ENCODE measurements around the gene ATP1A2. TPM values are rescaled to one million over a fixed set of nuclear protein-coding genes. Genes with fewer than 3 reads are reported as not detected.
"Not testable (repeated sequence)": the region's sequence is repeated elsewhere in the genome, so short reads cannot be mapped to it uniquely, and the experiment has no call there.

Gene ATP1A2
- polyA plus RNA-seq, 4 donors = 3.7 to 5.3 (median 4.5) TPM

DNA sequence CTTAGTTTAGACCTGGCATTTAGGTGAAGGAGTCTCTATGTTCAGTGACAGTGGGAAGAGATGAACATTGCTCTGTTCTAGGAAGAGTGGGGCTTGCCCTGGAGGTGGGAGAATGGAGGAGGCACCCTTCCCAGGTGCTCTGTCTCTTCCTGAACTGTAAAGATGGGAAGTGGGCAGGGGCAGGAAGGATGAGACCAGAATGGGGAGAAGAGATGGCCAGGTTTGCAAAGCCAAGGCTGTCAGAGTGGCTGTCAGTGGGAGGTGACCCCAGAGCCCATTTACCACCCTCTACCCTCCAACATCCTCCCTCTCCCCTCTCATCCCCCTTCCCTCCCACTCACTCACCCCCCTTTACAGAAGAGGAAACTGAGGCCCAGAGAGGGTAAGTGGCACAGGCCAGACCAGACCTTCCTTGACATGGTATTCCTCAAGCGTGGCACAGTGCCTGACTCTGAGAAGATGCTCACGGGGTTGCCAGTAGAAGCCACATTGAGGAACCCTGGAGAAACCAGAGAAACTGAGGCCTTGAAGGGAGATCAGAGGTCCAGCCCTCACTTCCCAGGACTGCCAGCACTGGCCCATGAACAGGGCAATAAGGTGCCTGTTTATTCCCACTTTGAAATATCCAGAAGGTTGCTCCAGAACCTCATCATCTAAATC, 15.7 kb upstream of the ATP1A2 start:
- no peak for DNase-seq (ENCODE audit: low read depth in 4 of 4, low spot score in 3 of 4)

DNA sequence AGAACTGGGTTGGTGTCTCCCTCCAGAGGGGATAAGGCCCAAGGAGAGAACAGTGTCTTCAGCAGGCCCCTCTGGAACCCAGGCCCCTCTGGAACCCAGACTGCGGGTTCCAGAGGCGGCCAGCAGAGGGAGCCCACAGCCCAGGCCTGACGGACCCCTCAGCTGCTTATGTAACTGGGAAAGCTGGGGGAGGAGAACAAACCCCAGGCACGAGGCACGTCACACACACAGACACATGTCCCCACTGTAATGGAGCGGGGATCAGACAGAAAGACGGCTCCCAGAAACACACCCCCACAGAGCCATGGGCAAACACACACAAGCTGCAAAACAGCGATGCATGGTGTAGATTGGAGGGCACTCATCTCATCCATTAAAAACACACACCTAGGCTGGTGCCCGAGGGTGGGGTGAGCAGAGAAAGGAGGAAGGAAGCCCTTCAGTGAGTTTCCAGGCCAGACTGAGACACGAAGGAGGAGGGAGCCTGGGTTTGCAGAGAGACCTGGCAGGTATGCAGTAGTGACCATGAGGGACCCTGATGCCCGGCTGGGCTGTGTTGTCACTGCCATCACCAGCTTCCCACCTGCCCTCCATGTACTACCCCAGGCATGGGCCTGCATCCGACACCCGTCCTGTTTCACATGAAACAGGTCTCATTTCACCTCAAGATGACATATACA, 14.4 kb upstream of the ATP1A2 start:
- DNase-seq (ENCODE audit: low read depth in 4 of 4, low spot score in 3 of 4) = peak in 3 of 4 donors; percentile 72 to 76 (median 74)

DNA sequence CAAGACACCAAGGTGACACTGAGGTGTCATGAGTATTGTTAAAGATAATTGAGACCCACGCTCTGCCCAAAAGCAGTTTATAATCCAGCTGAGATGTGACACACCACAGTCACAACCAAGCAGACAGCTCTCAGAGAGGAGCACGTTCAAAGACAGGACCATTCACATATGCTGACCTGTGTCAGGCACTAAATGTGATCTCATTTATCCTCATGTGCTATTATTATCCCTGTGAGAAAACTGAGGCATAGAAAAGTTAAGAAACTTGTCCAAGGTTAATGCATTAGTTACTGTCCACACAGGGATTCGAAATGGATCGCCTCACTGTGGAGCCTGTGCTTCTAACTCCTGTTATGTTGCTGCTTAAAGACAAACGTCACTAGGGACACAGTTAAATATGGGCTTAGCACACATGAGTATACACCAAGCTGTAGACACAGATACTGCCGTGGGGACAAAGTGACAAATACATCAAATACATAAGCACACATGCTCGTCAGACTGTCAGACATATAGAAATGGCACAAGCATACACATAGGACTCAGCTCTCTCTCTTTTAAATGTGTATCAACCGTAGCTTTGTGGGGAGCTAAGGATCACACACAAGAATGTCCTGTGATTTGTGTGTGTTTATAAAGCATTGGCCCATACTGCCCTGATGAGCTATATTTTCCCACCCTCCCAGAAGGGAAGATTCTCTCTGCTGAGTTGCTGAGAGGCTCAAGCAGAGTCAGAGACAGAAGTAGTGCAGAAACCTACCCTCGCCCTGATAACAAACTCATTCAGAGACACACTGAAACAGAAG, 13.6 kb upstream of the ATP1A2 start:
- DNase-seq (ENCODE audit: low read depth in 4 of 4, low spot score in 3 of 4) = no peak

DNA sequence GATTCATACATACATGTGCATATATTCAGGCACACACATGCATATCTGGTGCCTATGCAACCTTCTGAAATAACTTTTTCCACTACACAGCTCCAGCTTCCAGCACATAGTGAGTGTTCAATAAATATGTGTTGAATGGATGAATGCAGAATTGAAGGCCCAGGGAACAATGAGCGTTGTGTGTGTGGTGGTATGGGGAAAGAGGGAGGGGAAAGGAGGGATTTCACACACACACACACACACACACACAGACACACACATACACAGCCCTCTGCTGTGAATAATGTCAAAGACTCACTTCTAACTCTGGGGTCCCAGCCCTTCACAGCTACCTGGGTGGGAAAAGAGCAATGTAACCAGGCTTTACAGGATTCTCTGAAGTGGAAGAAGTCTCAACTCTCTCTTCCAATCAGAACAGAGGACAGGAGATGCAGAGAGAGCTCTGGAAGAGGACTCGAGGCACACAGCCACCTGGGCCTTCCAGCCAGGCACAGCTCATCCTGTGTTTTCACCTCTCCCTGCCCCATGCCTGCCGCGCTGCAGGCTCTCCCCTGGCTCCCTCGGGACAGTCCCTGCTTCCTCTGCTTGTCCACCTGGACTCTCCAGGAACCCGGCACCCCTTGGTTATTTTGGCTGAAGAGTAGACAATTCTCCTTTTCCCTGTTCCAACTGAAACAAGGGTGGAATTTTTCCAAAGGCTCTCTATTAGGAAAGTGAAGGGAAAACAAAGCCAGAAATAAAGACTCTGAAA, 11.7 kb upstream of the ATP1A2 start:
- DNase-seq (ENCODE audit: low read depth in 4 of 4, low spot score in 3 of 4) = no peak

DNA sequence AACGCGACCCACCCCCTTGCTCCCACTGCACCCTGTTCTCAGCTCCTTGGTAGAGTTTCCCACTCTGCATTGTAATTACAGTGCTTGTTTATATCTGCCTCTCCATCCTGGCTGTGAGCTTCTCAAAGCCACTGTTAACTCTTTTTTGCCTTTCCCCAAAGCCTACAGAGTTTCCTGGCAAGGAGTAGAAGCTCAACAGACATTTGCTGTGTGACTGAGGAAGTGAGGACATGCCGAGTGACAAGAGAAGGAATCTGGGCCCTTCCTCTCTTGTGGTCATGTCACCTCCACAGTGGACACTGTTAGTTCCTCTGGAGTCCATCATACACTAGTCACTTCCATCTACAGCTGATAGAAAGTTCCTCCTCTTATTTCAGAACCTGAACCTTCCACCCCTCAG, 11.1 kb upstream of the ATP1A2 start:
- DNase-seq (ENCODE audit: low read depth in 4 of 4, low spot score in 3 of 4) = no peak

DNA sequence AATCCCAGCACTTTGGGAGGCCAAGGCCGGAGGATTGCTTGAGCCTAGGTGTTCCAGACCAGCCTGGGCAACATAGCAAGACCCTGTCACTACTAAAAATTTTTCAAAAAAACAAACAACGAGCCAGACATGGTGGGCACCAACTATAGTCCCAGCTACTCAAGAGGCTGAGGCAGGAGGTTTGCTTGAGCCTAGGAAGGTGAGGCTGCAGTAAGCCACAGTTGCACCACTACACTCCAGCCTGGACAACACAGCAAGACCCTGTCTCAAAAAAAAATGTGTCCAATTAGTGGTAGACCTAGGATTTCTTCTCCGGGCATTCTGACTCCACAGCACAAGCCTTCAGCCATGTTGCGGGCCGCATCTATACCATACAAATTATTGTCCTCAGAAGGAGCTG, 10.4 kb upstream of the ATP1A2 start:
- DNase-seq (ENCODE audit: low read depth in 4 of 4, low spot score in 3 of 4) = no peak

DNA sequence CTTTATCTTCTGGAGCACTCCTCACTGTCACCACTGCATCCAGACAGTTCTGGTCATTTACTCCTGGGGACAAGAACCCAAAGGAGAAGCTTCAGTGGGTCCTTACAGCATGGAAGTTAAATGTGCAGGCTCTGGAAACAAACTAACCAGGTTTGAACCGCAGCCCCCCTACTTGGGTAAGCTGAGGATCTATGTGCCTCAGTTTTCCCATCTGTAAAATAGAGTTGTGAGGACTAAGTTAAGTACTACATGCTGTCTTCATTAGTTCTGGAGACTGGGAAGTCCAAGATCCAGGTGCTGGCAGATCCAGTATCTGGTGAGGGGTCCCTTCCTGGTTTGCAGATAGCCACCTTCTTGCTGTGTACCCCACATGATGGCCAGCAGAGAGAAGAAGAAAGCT, 8.0 kb upstream of the ATP1A2 start:
- no peak for DNase-seq (ENCODE audit: low read depth in 4 of 4, low spot score in 3 of 4)

DNA sequence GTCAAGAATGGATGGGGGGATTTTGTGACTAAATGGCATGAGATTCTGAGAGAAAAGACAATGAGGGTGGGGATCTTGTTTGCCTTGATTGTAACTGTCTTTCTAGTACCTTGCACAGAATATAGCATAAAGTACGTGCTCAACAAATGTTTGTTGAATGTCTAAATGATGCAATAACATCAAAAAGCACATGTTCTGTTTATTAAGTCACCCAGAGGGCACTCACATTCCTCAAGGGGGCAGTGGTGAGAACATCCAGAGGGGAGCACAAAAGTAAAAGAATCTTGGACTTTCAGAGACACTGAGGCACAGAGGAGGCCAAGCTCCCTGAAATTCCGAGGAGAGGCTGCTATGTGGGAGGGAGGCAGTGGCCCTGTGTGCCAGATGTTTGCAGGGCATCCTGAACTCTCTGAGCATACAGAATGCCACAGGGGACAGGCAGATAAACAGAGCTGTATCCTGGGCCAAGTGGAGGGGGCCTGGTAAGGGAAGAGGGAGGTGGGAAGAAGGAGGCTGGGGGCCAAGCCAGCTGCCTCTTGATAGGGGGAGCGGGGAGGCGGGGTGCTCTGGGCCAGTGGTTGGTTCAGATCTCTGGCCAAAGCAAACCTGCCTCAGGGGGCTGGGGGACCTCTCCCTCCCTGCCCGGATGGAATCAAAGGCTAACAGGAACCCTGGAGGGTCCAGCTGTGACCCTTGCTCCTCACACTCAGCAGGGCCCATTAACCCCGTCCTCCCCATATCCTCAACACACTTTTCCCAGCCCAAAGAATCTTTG, 6.5 kb upstream of the ATP1A2 start:
- no peak for DNase-seq (ENCODE audit: low read depth in 4 of 4, low spot score in 3 of 4)

DNA sequence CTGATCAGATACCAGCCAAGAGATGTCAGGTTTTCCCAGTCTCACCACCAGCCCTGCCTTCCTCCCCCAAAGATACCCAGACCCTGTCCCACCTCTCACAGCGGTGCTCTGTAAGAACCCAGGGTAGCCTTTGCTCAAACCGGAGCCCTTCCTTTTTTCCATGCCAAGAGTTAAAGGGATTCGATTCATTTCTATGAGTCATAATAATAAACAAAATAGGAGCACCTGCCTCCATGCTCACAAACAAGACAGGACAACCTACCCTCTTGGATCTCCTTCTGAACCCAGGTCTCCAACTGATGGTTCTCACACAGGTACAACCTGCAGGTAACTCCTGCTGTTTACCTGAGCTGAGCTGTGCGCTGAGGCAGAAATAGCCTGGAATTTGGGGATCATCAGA, 5.9 kb upstream of the ATP1A2 start:
- DNase-seq (ENCODE audit: low read depth in 4 of 4, low spot score in 3 of 4) = no peak

DNA sequence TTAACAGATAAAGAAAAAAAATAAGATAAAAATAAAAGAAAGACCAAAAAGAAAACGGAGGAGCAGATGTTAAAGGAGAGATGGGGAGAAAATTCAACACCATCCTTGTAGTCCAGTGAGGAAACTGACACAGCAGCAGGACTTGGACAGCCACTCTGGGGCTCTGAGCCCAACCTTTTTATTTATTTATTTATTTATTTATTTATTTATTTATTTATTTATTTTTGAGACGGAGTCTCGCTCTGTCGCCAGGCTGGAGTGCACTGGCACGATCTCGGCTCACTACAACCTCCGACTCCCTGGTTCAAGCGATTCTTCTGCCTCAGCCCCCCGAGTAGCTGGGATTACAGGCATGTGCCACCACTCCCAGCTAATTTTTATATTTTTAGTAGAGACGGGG, 4.1 kb upstream of the ATP1A2 start:
- not testable (repeated sequence) for DNase-seq (ENCODE audit: low read depth in 4 of 4, low spot score in 3 of 4)

DNA sequence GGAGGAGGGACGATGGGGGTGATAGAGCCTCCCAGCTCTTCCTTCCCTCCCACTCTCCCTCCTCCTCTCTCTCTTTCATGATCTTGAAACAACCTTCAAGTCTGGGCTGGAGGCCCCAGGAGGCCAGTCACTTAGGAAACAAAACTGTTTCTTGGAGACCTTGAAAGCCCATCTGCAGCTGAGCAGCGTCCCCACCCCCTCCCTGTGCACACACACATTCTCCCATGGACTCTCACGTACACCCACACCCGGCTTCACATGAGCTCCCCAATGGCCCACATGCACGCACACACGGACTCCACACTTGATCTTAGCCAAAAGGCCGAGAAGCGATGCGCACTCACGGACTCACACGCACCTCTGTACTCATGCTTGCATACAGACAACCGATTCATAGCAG, 3.2 kb upstream of the ATP1A2 start:
- DNase-seq (ENCODE audit: low read depth in 4 of 4, low spot score in 3 of 4) = no peak

DNA sequence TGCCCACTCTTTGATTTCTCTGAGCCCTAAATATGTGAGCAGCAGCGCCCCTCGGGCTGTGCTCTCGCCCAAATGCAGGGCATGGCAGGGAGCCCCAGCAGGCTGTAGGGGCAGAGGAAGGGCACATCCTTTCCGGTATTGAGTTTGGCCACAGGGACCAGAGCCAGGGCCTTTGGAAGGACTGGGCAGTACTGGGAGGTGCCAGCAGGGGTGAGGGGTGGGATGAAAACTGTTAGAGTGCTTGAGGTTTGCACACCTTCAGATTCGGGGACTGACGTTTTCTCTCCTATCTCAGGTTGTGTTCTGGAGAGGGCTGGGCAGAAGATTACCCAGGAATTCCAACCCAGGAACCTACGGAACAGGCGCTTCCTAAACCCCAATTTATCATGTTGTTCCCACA, 2.2 kb upstream of the ATP1A2 start:
- DNase-seq (ENCODE audit: low read depth in 4 of 4, low spot score in 3 of 4) = no peak

DNA sequence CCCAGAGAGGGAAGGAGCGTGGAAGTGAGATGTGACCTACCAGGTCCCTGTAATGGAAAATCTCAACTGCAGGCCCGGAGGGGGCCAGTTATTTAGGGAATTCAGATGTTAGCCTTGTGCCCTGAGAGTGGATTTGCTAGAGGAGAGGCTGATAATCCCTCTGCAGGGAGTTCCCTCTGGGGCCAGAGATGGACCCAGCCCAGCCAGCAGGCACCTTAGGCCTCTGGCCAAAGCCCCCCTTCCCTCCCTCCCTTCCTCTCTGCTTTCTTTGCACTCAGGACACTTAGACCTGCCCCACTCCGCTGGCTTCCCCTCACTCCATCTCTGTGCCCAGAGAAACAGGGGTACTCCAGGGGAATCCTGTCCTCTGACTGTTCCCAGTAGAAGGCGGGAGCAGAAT, 1.5 kb upstream of the ATP1A2 start:
- DNase-seq (ENCODE audit: low read depth in 4 of 4, low spot score in 3 of 4) = no peak

DNA sequence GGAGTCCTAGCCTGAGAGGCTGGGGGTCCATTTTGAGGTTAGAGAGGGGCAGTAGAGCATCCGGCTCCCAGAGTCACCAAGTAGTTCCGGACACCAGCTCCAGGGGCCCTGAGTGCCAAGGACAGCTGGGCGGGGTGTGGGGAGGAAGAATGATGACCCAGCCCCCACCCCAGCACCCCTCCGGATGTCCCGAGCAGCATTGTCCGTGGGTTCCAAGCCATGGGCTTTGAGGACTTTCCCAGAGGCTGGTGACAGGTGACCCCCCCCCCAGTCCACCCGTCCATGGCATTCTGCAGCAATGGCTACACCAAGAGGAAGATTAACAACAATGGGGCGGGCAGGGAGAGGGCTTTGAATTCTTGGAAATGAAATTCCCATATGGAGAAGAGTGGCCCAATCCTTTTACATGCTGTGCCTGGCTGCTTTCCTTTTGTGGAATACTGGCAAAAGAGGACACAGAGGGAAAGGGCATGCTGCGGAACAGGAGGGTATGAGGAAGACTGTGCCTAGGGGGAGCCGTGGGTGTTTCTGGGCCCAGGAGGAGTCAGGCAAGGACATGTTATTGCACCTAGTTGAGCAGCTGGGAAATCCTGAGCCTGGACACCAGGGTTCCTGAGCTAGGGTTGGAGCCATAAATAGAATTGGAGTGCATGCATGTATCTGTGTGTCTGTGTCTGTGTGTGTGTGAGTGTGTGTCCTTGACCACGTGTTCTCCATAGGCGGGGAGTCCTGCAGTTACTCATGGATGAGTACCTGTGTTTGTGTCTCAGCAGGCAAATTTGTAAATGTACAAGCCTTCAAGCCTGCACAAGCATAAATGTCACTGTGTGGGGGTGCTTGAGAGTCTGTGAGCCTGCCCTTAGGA, 956 bp downstream of the ATP1A2 start:
- DNase-seq (ENCODE audit: low read depth in 4 of 4, low spot score in 3 of 4) = no peak

DNA sequence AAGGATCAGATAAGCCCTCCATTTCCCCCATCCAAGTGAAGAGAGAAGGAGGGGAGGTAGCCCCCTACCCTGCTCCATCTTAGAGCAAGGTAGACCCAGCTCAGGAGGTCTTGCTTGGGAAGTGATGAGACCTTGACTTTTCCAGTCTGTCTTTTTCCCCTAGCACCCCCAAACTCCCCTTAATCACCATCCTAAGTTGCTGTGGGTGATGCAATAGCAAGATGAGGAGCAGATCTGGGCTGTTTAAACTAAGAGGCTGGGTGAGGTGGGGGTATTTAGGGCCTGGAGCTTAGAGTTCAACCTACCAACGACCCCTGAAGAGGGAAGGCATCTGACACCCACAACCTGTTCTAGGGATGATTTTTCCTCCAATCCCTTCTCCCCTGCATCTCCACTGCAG, 1.7 kb downstream of the ATP1A2 start:
- no peak for DNase-seq (ENCODE audit: low read depth in 4 of 4, low spot score in 3 of 4)

DNA sequence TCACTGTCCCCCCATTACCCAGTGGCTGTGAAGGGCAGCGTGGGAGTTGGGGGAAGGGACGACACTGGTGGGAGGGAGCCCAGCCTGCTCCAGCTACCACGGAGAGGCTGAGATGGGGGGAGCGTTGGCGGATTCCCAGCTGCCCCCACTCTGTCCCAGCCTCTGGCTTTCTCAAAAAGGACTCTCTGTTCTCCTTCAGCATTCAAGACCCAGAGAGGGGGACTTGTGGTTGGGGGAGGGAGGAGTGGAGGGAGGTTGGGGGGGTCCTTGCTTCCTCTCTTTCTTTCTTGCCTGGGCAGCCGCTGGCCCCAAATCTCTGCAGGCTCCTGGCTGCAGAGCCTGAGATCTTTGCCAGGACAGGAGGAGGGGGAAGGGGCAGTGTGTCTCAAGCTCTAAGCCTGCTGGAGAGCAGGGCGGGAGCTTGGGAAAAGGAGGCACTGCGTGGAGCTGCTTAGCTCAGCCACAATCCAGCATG, 2.2 kb downstream of the ATP1A2 start:
- DNase-seq (ENCODE audit: low read depth in 4 of 4, low spot score in 3 of 4) = no peak

DNA sequence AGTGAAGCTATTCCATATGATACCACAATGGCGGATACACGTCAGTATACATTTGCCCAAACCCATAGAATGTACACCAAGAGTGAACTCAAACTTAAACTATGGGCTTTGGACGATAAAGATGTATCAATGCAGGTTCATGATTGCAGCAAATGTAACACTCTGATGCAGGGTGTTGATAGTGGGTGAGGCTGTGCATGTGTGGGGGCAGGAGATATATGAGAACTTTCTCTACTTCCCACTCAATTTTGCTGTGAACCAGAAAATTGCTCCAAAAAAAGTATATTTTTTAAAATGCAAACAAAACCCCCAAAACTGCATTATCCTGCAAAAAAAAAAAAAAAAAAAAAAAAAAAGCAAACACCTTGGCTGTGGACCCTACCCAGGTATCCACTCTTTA, 3.4 kb downstream of the ATP1A2 start:
- DNase-seq (ENCODE audit: low read depth in 4 of 4, low spot score in 3 of 4) = no peak

DNA sequence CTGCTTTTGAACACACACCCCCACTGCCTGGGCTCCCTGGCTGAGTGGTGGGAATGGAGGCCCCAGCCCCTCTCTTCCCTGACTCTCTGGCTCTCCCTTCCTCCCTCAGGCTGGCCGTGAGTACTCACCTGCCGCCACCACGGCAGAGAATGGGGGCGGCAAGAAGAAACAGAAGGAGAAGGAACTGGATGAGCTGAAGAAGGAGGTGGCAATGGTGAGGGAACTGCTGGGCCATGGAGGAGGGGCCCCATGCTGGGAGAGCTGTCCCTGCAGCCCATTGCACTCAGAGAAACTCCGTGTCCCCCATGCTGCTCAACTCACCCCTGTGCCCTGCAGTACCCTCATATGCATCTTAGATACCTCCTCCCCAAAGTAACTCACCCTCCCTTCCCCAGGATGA, 5.2 kb downstream of the ATP1A2 start:
- DNase-seq (ENCODE audit: low read depth in 4 of 4, low spot score in 3 of 4) = no peak

DNA sequence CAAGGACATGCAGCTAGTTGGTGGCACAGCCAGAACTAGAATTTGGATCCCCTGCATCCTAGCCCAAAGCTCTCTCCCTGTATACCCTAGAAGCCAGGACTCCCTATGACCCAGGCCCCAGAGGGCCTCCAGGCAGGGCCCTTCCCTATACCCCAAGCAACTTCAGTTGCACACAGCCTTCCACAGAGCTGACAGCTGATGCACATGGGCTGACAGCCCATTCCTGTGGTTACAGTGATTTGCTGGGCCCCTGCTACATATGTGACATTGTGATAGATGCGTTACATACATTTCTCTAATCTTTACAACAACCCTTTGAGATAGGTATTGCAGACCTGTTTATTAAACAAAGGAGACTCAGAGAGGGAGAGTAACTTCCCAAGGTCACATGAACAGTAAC, 5.8 kb downstream of the ATP1A2 start:
- no peak for DNase-seq (ENCODE audit: low read depth in 4 of 4, low spot score in 3 of 4)
